Muscle of back (tissue), 11 donors: ENCODE data around the gene ADAMTS20. TPM values are rescaled to one million over a fixed set of nuclear protein-coding genes. Genes with fewer than 3 reads are reported as not detected.
A peak's percentile ranks its signal among the peaks of the same experiment; 100 is the strongest.

Experiments
- DNase-seq, 3 donors: peaks; one replicate each; pipeline versions ENCODE4 v3.0.0 to v3.0.0-alpha.2; 2013
- polyA plus RNA-seq, 10 donors: library from polyadenylated mRNA; unstranded; fragments of 120-200 nt; gene quantifications; one replicate each; pipeline ENCODE4 v1.2.1, GENCODE V29; 2013; ENCODE audit not compliant: insufficient read length in 10 of 10

Gene ADAMTS20
- polyA plus RNA-seq, 10 donors, result 0.08 to 0.48 (median 0.13) TPM

GRCh38 chr12:43493261-43493797 is 58.7 kb downstream of the ADAMTS20 start:
- DNase-seq, result no peak

- DNase-seq, result no peak
Measured at GRCh38 chr12:43482311-43483085, 69.5 kb downstream of the ADAMTS20 start.

- no peak for DNase-seq
Measured at GRCh38 chr12:43480591-43480990, 71.4 kb downstream of the ADAMTS20 start.

- no peak for DNase-seq
Measured at GRCh38 chr12:43462741-43463140, 89.3 kb downstream of the ADAMTS20 start.

GRCh38 chr12:43462080-43462479 is 89.9 kb downstream of the ADAMTS20 start:
- no peak for DNase-seq

GRCh38 chr12:43459285-43459684 is 92.7 kb downstream of the ADAMTS20 start:
- DNase-seq, result no peak

GRCh38 chr12:43453761-43454160 is 98.2 kb downstream of the ADAMTS20 start:
- DNase-seq, result no peak

GRCh38 chr12:43444940-43445564 is 107.0 kb downstream of the ADAMTS20 start:
- peak; percentile 15 to 30 (median 16) for DNase-seq

- DNase-seq, result no peak
Measured at GRCh38 chr12:43436597-43436996, 115.4 kb downstream of the ADAMTS20 start.

- DNase-seq, result no peak
Measured at GRCh38 chr12:43434614-43435013, 117.4 kb downstream of the ADAMTS20 start.

- DNase-seq, result no peak
Measured at GRCh38 chr12:43428088-43428600, 123.9 kb downstream of the ADAMTS20 start.

- no peak for DNase-seq
Measured at GRCh38 chr12:43425361-43425760, 126.6 kb downstream of the ADAMTS20 start.

- DNase-seq, result no peak
Measured at GRCh38 chr12:43416981-43417380, 135.0 kb downstream of the ADAMTS20 start.

- peak; percentile 5 to 16 (median 10) for DNase-seq
Measured at GRCh38 chr12:43407816-43408645, 144.0 kb downstream of the ADAMTS20 start.

- DNase-seq, result no peak
Measured at GRCh38 chr12:43406801-43407200, 145.2 kb downstream of the ADAMTS20 start.

GRCh38 chr12:43402436-43402835 is 149.6 kb downstream of the ADAMTS20 start:
- no peak for DNase-seq

- DNase-seq, result no peak
Measured at GRCh38 chr12:43401096-43401495, 150.9 kb downstream of the ADAMTS20 start.

- DNase-seq, result peak in 2 of 3 donors; percentile 2 to 13
Measured at GRCh38 chr12:43396671-43397070, 155.3 kb downstream of the ADAMTS20 start.

GRCh38 chr12:43392116-43392515 is 159.9 kb downstream of the ADAMTS20 start:
- DNase-seq, result no peak

- no peak for DNase-seq
Measured at GRCh38 chr12:43381879-43382278, 170.1 kb downstream of the ADAMTS20 start.

GRCh38 chr12:43378448-43378847 is 173.6 kb downstream of the ADAMTS20 start:
- no peak for DNase-seq

GRCh38 chr12:43370263-43370662 is 181.7 kb downstream of the ADAMTS20 start:
- DNase-seq, result peak in 1 of 3 donors; percentile 13
